DMS 273 (cell line): Measurements from ENCODE around the gene NAB1.
"Not testable (repeated sequence)": the region's sequence is repeated elsewhere in the genome, so short reads cannot be mapped to it uniquely, and the experiment has no call there.

ENCODE experiments used
- DNase-seq: peaks from one replicate; lab custom pipeline; 2025; ENCODE audit not compliant: unreplicated experiment; lab: John Stamatoyannopoulos, UW

Gene NAB1, protein sequence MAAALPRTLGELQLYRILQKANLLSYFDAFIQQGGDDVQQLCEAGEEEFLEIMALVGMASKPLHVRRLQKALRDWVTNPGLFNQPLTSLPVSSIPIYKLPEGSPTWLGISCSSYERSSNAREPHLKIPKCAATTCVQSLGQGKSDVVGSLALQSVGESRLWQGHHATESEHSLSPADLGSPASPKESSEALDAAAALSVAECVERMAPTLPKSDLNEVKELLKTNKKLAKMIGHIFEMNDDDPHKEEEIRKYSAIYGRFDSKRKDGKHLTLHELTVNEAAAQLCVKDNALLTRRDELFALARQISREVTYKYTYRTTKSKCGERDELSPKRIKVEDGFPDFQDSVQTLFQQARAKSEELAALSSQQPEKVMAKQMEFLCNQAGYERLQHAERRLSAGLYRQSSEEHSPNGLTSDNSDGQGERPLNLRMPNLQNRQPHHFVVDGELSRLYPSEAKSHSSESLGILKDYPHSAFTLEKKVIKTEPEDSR

DNA sequence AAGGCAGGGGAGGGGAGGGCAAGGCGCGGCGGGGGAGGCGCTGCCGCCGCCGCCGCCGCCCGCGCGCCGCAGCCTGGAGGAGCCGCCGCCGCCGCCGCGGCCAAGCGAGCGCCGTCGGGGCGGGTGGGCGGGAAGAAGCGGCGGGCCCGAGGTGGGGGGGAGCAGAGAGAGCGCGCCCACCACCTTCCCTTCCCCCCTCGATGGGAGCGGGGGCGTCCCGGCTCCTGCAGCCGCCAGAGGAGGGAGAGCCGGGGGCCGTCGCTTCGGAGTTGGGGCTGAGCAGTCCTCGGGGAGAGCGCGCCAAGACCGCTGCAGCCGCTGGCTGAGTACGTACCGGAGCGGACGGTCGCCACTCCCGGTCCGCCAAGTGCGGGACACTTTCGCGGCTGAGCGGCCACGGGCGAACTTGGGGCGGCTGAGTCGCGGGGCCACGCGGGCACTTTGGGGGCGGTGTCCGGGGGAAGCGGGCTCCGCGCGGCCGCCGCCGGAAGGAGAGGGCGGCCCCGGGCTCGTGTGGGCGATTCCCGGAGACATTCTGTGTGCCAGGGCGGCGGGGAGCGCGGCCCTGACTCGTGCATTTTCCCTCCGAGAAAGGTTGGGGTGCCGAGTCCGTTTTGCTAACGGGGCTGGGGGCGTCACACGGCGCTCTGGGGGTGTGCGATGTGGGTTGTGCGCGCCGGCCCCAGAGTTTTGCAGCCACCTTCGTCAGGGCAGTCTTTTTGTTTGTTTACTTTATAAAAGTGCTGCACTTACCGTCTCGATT is at the start of gene NAB1:
Gene NAB1 (plus strand): TSS at position 49 of the 763 bp plus-strand sequence. CDS start 10,094 bp downstream, outside the sequence.
- DNase-seq, result peak; percentile 84

DNA sequence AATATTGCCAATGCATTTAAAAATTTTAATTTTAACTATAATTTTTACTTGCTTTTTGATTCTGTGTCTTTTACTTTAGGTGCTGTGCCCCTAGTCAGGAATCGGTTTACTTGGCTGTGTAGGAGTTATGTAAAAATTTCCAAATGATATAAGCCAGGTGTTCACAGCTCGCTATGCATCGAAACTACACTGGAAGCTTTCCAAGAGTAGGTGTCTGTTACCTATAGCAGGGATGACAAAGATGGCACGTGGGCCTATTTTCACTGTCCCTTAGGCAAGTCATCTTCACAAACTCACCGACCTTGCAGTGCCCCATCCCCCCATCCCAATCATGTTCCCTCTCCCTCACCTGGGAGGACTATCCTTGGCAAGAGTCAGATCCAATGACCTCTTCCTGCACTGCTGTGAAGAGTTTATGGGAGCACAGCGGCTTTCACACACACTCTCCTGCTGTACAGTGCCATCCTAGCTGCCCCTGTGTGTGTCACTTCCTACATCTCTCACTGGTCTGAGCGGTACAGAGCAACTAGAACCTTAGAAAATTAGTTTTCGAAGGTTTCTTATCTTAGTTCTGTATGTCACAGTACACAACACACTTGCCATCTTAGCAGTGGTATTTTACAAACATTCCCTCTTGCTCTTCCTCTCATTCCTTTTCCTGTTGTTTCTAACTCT is 49.2 kb upstream of the NAB1 start:
- DNase-seq, result no peak

DNA sequence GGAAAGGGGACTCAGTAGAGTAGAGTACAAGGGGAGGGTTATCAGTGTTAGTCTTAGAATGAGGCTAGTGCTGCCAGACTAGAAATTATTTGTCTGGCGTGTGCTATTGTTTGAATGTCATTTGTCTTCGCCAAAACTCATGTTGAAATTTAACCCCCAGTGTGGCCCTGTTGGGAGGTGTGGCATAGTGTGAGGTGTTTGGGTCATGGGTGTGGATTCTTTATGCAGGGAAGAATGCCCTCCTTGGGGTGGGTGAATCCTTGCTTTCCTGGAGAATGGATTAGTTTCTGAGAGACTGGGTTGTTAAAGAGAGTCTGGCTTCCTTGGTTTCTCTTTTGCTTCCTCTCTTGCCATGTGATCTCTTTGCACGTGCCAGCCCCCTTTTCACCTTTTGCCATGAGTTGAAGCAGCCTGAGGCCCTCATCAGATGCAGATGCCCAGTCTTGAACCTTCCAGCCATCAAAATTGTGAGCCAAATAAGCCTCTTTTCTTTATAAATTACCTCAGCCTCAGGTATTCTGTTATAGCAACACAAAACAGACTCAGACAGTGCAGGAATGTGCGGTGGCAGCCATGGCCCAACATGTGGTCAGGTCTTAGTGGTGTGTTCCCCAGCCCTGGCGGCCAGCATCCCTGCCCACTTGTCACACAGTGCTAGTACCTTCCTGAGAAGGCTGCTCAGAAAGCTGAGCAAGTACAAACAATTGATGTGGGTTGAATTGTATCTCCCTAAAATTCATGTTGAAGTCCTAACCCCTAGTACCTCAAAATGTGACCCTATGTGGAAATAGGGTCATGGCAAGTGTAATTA is 48.4 kb upstream of the NAB1 start:
- no peak for DNase-seq

DNA sequence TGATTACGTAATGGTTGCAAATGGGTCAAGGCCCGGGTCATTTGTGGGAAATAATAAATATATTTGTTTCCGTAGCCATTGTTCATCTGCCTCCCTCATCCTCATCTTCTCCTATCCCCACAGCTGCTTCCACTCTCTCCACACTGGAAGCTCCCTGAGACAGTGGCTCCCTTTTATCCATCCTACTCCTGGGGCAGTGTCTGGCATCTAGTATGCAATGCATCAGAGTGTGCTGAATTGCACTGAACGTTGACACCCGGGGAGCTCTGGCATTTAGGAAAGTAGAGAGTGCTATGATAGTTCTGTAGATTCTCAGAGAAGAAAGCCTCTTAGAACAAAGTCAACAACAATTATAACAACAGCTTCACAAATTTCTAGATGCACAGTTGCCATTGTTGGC is 45.5 kb upstream of the NAB1 start:
- DNase-seq, result no peak

DNA sequence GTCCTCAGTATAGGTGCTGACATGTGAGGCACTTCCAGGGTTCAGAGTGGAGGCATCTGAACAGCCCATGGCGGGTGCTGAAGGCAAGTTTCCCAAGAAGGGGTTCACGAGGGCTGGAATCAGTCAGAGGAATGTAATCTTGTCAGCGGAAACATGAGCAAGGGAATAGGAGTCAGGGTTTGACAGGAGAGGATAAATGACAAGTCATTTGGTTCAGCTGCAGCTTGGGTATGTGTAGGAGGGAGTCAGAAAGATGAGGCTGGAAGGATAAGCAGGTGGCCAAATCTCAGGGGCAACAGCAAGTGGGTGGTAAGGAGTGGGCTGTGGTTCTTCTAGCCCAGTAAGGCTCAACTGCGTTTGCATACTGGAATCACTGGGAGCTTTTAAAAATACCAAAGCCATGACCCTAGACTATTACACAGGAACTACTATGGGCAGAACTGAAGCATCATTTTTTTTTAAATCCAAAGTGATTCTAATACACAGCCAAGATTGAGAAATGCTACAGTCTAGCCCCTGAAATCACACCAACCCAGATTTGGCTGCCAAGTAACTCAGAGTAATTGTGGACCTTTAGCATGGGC is 41.8 kb upstream of the NAB1 start:
- no peak for DNase-seq

DNA sequence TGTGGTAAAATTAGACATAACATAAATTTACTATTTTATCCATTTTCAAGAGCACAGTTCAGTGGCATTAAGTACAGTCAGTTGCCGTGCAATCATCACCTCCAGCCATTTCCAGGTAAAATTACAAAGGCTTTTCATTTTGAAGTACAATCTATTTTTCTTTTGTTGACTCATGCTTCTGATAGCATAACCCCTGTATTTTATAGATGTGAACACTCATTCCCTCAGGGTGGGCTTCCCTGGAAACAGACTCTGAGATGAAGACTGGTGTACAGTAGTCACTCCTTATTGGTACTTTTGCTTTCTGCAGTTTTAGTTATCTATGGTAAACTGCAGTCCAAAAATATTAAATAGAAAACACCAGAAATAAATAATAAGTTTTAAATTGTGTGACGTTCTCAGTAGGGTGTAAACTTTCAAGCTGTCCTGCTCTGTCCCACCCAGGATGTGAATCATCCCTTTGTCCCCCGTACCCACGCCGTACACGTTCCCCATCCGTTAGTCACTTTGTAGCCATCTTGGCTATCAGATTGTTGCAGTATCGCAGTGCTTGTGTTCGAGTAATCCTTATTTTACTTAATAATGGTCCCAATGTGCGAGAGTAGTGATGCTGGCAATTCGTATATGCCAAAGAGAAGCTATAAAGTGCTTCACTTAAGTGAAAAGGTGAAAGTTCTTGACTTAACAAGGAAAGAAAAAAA is 41.1 kb upstream of the NAB1 start:
- DNase-seq, result no peak

DNA sequence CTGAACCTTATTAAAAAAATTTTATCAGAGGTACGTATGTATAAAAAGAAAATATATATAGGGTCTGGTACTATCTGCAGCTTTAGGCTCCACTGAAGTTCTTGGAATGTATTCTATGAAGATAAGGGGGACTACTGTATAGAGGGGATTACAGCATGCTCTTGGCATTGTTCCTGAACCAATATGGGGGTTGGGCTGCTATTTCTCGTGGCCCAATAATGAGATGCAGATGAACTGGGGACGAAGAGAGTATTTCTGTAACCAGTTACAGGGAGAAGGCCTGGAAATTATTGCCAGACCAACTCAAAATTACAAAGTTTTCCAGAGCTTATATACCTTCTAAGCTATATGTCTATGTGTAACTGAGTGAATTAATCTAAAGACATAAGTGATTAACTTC is 40.0 kb upstream of the NAB1 start:
- DNase-seq, result not testable (repeated sequence)

DNA sequence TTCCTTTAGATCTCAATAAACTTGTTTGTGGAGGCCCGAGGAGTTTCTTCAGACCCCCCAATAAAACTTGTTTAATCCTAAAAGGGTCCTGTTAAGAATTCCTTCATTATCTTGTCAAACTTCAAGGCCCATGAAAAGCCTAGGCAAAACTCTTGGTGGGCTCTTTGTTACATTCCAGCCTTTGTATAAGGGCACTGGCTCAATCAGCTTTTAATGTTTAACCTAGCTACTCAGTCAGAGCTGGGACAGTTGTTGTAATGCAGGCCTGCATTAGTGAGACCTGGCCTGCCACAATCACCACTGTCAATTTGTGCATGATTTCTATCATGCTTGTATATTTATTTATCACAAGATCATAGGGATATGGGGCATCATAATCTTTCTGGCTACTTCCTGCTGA is 39.5 kb upstream of the NAB1 start:
- not testable (repeated sequence) for DNase-seq

DNA sequence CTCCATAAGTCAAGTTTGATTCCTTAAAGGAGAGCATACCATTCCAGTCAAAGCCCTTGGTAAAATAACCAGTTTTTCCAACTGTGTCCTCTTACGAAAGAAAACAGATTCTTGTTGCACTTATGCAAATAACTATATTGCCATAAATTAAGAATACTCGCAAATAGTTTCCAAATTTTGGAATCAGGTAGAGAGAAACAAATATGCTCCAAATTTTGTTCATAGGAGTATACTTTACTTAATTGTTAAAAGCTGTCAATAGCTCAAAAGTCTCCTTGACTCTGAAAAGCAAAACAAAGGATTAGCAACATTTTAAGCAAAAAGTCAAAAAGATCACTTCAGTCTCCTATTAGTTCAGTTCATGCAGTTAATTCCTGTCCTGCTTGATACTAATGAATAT is 38.4 kb upstream of the NAB1 start:
- DNase-seq, result not testable (repeated sequence)

DNA sequence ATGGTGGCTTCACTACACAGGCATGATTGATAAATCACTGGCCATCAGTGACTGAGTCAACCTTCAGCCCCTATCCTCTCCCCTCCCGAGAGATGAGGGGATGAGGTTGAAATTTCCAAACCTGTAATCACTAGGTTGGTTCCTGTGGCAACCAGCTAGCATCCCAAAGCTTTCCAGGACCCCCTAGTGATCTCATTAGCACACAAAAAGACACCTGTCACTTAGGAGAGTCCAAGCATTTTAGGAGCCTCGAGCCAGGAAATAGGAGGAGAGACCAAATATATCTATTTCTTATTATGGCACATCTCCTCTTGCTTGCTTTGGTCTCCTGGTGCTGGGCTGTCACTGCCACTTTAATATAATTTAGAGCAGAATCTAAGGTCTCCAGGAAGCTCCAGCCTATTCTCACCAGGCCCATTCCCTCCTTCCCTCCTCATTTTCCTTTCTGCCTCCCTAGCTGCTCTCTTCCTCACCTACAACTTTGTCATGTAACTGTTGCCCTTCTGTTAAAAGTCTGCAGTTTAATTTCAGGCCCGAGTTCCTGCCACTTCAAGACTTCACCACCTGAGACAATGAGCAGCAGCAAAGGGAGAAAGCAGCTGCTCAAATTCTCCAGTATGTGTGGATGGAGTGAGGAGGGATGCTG is 33.2 kb upstream of the NAB1 start:
- DNase-seq, result peak; percentile 4

DNA sequence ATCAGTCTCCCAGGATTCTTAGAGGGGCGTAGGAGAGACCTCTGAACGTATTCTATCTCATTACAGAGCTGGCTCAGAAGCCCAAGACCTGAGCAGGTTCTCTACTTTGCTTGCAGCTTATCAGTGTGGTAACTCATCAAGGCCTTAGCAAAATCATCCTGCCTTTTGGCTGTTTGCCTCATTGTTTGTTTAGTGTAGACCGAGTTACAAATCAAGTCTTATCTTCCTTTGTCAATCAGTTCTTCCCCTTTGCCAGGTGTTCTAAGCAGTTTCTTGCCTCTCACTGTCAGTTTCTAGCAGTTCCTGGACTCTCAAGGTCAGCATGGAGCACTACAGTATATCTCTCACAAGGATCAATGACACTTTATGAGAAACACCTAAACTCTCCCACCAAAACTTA is 30.9 kb upstream of the NAB1 start:
- DNase-seq, result no peak

DNA sequence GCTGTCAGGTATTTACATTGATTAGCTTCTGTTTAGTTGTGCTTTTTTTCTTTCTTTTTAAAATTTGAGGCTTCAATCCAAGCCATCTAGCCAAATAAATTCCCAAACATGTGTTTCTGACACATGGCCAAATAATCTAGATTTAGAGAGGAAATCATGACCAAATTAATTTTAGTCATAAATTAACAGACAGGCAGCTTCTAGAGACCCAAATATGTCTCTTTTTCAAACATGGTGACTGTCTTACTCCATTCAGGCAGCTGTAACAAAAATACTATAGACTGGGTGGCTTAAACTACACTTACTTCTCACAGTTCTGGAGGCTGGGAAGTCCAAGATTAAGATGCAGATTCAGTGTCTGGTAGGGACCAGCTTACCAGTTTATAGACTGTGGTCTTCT is 23.2 kb upstream of the NAB1 start:
- DNase-seq, result no peak

DNA sequence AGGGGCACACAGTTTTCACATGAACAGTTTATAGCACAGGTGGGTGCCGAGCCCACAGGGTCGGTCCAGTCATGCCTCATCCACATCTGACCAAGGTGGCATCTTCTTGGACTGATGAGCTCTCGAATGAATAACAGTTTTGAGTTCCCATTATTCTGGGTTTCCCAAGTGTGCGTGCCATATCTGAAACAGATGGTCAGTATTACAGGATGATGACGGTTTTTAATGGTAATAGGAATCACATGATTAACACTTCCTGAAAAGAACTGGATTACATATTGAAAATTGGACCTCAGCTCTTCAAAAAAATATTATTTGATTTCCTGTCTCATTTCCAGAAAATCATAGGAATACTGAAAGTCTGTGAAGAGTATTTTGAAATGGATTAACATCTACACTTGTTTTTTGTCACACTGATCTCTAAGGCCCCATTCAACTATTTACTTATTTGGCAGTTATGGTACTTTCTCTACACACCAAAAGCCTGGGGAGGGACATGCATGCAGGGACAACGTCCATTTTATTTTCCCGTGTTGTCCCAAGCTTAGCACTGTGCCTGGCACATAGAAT is 22.2 kb upstream of the NAB1 start:
- peak; percentile 54 for DNase-seq

DNA sequence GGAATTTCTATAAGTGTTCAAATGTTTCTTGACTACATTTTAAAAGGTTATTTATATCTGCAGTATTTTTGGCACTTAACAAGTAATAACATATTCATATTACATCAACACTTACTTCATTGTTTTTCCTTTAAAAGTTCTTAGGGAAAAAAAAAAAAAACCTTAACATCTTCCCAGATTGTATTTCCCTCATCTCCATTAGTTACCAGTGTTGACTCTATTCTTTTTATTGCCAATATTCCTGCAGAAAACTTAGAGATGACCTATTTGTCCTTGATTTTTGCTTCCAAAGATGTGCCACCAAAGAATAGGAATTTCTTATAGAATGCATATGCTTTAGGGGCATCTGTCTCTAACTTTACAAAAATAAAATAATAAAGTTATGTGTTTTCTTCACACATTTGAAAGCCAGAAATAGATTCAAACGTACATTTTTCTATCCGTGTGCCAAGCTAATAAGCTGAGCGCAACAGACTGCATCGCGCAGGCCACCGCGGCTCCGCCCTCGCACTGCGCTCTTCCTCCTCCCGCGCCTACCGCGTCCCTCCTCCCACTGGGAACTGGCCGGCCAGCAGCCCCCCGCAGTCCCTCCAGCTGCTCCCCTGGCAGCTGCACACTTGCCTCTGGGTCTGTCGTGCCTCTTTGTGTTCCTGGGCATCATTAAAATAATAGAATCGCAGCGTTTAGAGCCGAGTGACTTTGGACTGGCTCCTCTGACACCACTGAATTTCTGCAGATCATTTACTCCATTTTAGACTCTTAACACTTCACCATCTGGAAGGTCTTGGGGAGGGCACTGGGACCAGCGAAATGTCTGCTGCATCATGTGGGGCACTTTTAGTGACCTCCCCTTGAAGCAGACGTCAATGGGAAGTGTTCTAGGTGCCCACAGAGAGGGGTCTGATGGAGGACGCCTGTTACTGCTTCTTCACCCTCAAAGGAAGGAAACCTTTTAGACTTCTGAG is 21.2 kb upstream of the NAB1 start:
- peak; percentile 92 for DNase-seq

DNA sequence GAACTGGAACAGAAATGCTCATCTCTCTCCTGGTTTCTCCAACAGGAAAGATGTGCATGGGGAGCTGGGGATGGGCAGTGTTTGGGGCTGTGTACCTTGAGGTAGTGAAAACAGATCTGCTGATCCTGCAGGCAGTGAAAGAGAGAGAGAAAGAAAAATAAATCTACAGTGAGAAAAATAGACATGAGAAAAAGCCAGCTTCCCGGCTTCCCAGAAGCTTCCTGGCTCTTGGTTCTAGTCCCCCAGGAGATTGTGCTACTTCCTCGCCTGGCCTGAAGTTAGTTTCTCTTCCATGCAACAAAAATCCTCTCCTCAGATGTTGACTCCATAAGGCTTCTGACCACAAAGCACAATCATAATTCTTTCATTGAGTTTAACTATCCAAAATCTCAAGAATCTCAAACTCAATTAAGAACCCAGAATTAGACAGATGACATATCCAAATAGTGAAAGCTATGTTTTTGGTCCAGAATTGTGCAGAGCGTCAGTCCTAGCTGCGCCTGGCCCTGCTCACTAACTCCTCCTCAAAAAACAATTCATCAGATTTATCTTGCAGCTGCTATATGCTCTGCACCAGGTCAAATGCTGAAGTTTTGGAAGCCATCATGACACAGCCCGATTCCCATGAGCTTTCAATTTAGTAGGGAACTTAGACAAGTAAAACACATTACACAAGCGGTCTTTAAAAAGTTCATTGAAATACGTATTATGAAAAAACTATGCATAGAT is 20.1 kb upstream of the NAB1 start:
- no peak for DNase-seq

DNA sequence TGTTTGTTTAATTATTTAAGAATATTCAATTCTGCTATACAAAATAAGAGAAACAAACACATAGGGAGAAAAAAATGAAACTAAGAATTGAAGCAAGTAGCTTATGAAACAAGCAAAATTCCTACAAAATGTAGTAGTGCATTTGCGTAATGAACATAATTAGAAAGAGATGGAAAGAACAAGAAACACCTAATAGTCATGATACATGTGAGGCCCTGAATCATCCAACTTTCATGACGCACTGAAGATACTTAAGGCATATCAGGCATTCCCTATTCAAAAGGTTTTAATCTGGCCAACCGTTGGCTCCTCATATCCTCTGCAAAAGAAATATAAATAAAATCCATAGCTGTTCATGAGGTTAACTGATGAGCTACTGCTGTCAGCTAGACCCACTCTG is 14.5 kb upstream of the NAB1 start:
- no peak for DNase-seq

DNA sequence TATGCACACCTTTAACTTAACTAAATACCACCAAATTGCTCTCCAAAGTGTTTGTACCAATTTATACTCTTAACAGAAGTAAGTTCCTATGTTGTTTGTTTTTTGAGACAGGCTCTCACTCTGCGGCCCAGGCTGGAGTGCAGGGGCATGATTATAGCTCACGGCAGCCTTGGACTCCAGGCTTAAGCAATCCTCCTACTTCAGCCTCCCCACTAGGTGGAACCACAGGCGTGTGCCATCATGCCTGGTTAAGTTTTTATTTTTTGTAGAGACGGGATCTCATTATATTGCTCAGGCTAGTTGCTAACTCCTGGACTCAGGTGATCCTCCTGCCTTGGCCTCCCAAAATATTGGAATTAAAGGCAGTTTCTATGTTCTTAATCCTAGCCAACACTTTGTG is 13.1 kb upstream of the NAB1 start:
- DNase-seq, result no peak
